Ovary (tissue), 9 donors: ENCODE data around the gene UBQLNL. TPM values are rescaled to one million over a fixed set of nuclear protein-coding genes. Genes with fewer than 3 reads are reported as not detected.

Source experiments
- DNase-seq, 5 donors: peaks; one replicate each; pipeline ENCODE4 v3.0.0-alpha.2; 2019 to 2020
- H3K27ac ChIP-seq, 2 donors: fragments of 200-600 bp; one replicate each; pipeline versions ENCODE4 v1.5.1 to v1.8.0; 2019 to 2022
- H3K27me3 ChIP-seq: fragments of 200-600 bp; one replicate; pipeline ENCODE4 v1.8.0; 2022
- H3K36me3 ChIP-seq: fragments of 200-600 bp; sonication (generic); one replicate; pipeline ENCODE4 v1.5.1; 2019
- H3K4me1 ChIP-seq: one replicate; pipeline ENCODE4 v1.8.1; 2013; ENCODE audit warnings: mild to moderate bottlenecking, moderate library complexity; ENCODE audit not compliant: insufficient read depth
- H3K4me3 ChIP-seq: fragments of 200-600 bp; sonication (generic); one replicate; pipeline ENCODE4 v1.5.1; 2017
- H3K9me3 ChIP-seq, 2 donors: fragments of 200-600 bp in 1 of 2; sonication (generic) in 1 of 2; one replicate each; pipeline versions ENCODE4 v1.5.1 to v1.8.1; 2013 to 2019; ENCODE audit warnings: mild to moderate bottlenecking in 1 of 2, moderate library complexity in 1 of 2
- EP300 ChIP-seq: sonication (generic); formaldehyde crosslinking; IDR thresholded peaks from one replicate; pipeline ENCODE4 v1.6.1; 2017; ENCODE audit warnings: antibody characterized with exemption
- POLR2A ChIP-seq: fragments of 450-650 bp; IDR thresholded peaks from one replicate; pipeline ENCODE4 v1.6.1; 2017; ENCODE audit warnings: antibody characterized with exemption, mild to moderate bottlenecking, moderate library complexity
- WGBS, 3 donors: extraction: QIAGEN DNeasy Blood & Tissue Kit in 1 of 3; methylation state at CpG; one replicate each; pipeline versions ENCODE4 v1.1.5 to v1.1.7; 2013 to 2017; 5-methylcytosine and 5-hydroxymethylcytosine counted together
- intact Hi-C, 4 donors: fragments of 100-400 bp; cut with DNase I; formaldehyde crosslinking; loops; one replicate each; pipeline versions ENCODE4 v1.11.0 to v1.15.1; 2022 to 2023
- polyA plus RNA-seq, 2 donors: library from polyadenylated mRNA; stranded (reverse); fragments of 200-250 nt in 1 of 2; fragments of 350-450 nt in 1 of 2; fragmentation: Illumina TruSeq in 1 of 2; extraction: RNeasy Lipid Tissue Mini Kit (QIAGEN cat#74804) in 1 of 2; gene quantifications; one replicate each; pipeline ENCODE4 v1.2.3, GENCODE V29; 2013 to 2014
- total RNA-seq, 7 donors: library from RNA; depleted of rRNA in 2 of 7; stranded (reverse); fragments of >200 nt in 2 of 7; fragmentation: NEBNext Ultra II Directional in 3 of 7; extraction: Animal tissue kit (Norgen Biotek cat#: 25700) in 3 of 7; gene quantifications; one replicate each; pipeline versions ENCODE4 v1.1.0 to v1.2.4, GENCODE V29; 2016 to 2023
- TF ChIP-seq, protein P1 (sequence below), 3 donors: fragments of 450-650 bp in 2 of 3; fragments of 200-600 bp in 1 of 3; IDR thresholded peaks; one replicate each; pipeline versions ENCODE4 v1.5.1 to v1.8.0; 2016 to 2022; ENCODE audit warnings: antibody characterized with exemption in 3 of 3, mild to moderate bottlenecking in 1 of 3
- donor health status: DM: no; HTN: no; CAD: no; lungs with moderate emphysema.
- donor health status: DM: no; HTN: no; CAD: no.
- donor health status: Bipolar disorder and iron deficiency.
- donor health status: DM: yes; HTN: yes; CAD: no.
- donor health status: DM: no; HTN: no; CAD: no.
- donor health status: DM: yes; HTN: yes; CAD: no.

UBQLNL gene
- total and polyA plus RNA-seq, 9 donors = 0.50 to 3.0 (median 1.3) TPM

DNA sequence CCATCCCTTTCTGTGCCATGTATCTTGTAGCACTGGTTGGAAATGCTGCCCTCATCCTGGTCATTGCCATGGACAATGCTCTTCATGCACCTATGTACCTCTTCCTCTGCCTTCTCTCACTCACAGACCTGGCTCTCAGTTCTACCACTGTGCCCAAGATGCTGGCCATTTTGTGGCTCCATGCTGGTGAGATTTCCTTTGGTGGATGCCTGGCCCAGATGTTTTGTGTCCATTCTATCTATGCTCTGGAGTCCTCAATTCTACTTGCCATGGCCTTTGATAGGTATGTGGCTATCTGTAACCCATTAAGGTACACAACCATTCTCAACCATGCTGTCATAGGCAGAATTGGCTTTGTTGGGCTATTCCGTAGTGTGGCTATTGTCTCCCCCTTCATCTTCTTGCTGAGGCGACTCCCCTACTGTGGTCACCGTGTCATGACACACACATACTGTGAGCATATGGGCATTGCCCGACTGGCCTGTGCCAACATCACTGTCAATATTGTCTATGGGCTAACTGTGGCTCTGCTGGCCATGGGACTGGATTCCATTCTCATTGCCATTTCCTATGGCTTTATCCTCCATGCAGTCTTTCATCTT, 27.6 kb downstream of the UBQLNL start:
- no peaks in the 10 kb centered on the region for H3K9me3 ChIP-seq
- H3K4me3 ChIP-seq = no peak overlapping the region
- H3K36me3 ChIP-seq = no peaks in the 10 kb centered on the region
- WGBS, 3 donors = 86 to 98% (median 94%) methylated on average over 4 of the region's 4 CpGs
- intact Hi-C loops = no loop called here
- H3K4me1 ChIP-seq = no peaks in the 10 kb centered on the region
- H3K27me3 ChIP-seq = no peaks in the 10 kb centered on the region
- DNase-seq = no peak
- TF ChIP-seq, protein P1, sequence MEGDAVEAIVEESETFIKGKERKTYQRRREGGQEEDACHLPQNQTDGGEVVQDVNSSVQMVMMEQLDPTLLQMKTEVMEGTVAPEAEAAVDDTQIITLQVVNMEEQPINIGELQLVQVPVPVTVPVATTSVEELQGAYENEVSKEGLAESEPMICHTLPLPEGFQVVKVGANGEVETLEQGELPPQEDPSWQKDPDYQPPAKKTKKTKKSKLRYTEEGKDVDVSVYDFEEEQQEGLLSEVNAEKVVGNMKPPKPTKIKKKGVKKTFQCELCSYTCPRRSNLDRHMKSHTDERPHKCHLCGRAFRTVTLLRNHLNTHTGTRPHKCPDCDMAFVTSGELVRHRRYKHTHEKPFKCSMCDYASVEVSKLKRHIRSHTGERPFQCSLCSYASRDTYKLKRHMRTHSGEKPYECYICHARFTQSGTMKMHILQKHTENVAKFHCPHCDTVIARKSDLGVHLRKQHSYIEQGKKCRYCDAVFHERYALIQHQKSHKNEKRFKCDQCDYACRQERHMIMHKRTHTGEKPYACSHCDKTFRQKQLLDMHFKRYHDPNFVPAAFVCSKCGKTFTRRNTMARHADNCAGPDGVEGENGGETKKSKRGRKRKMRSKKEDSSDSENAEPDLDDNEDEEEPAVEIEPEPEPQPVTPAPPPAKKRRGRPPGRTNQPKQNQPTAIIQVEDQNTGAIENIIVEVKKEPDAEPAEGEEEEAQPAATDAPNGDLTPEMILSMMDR (IDR thresholded peaks at IDR 0.05) = no peak
- TF ChIP-seq POLR2A (no peak), EP300 (no peak)
- H3K27ac ChIP-seq = no peak overlapping the region

DNA sequence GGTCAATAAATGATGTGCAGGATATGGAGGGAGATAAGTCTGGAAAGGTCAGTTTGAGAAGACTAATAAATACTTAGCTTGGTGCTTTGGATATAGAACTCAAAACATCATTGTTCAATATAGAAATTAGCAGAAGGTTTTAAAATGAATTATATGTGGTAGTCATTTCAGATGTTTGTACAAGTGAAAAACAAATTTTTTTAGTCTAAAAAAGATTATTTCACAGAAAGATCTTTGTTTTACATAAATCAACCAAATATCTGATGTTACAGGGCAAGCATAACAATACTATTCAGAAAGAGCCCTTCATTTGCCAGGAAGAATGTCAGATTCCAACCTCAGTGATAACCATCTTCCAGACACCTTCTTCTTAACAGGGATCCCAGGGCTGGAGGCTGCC, 28.1 kb downstream of the UBQLNL start, which contains the start of gene OR52D1:
TSS of gene OR52D1 (plus strand) at position 301 of the 400 bp plus-strand sequence. CDS start at position 323, 22 bp downstream.
- H3K27ac ChIP-seq = no peak within 1 kb of the TSS
- DNase-seq = no peak
- no peaks in the 10 kb centered on the region for H3K9me3 ChIP-seq
- intact Hi-C loops = no loop called here
- no peaks in the 10 kb centered on the region for H3K4me1 ChIP-seq
- no peaks in the 10 kb centered on the region for H3K36me3 ChIP-seq
- no peaks in the 10 kb centered on the region for H3K27me3 ChIP-seq
- no peak within 1 kb of the TSS for H3K4me3 ChIP-seq
- TF ChIP-seq, protein P1 (IDR thresholded peaks at IDR 0.05) = no peak
- TF ChIP-seq EP300 = no peak
- TF ChIP-seq POLR2A = no peak

DNA sequence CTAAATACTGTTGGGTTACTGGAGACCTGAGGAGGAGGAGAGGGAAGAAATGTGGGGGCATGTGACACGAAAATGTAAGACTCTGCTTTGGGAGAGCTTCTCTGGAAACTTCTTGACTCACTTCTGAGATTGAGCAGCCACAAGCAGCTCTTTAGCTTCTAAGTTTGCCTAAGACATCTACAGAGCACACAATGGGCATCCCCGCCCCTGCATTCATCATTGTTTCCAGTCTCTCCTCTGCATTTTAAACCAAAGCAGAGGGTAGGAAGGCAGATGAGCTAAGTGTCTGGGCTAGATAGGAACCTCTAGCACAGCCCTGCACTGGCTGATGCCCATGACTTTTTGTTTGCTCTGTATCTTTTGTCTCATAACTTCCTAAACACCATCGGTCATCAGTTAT, 30.1 kb downstream of the UBQLNL start:
- Histone ChIP-seq H3K27ac (no peak overlapping the region), H3K4me3 (no peak overlapping the region), H3K4me1 (no peaks in the 10 kb centered on the region), H3K27me3 (no peaks in the 10 kb centered on the region), H3K36me3 (no peaks in the 10 kb centered on the region), H3K9me3 (no peaks in the 10 kb centered on the region)
- WGBS, 3 donors = 71 to 75% (median 71%) methylated on average over 3 of the region's 3 CpGs
- intact Hi-C loops = no loop called here
- no peak for DNase-seq
- TF ChIP-seq EP300 (no peak), POLR2A (no peak)
- TF ChIP-seq, protein P1 (IDR thresholded peaks at IDR 0.05) = no peak

DNA sequence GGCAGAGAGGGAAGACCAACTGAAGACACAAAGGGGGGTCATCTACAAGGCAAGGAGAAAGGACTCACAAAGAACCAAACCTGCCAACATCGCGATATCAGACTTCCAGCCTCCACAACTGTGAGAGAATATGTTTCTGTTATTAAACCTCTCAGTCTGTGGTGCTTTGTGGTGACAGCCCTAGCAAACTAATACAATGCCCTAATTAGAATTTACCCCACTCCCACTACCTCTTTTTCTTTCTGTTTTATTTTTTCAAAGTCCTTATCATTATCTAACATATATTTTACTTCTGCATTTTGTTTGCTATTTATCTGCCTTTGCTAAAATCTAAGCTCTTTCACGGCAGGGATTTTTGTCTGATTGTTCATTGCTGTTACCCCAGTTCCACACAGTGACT, 30.5 kb downstream of the UBQLNL start:
- H3K4me1 ChIP-seq = no peaks in the 10 kb centered on the region
- DNase-seq = no peak
- WGBS, 3 donors = 82 to 88% (median 84%) methylated on average over 3 of the region's 3 CpGs
- H3K4me3 ChIP-seq = no peak overlapping the region
- no peak overlapping the region for H3K27ac ChIP-seq
- H3K36me3 ChIP-seq = no peaks in the 10 kb centered on the region
- no peaks in the 10 kb centered on the region for H3K9me3 ChIP-seq
- TF ChIP-seq POLR2A (no peak), EP300 (no peak)
- TF ChIP-seq, protein P1 (IDR thresholded peaks at IDR 0.05) = no peak
- H3K27me3 ChIP-seq = no peaks in the 10 kb centered on the region
- intact Hi-C loops = no loop called here
